ENCODE results near the gene ECEL1.
"Not testable (repeated sequence)": the region's sequence is repeated elsewhere in the genome, so short reads cannot be mapped to it uniquely, and the experiment has no call there.

Gene ECEL1

GRCh38 chr2:232441147-232441651 is 46.4 kb downstream of the ECEL1 start:
- DNase-seq = no peak

GRCh38 chr2:232440220-232441018 is 47.2 kb downstream of the ECEL1 start:
- peak in 12 of 14 donors; percentile 17 to 80 (median 54) for DNase-seq

GRCh38 chr2:232439758-232440135 is 47.9 kb downstream of the ECEL1 start:
- no peak for DNase-seq

- DNase-seq = peak in 2 of 14 donors; percentile 13 to 16
These were observed 48.5 kb downstream of the ECEL1 start for GRCh38 chr2:232438951-232439757.

- DNase-seq = no peak
These were observed 49.5 kb downstream of the ECEL1 start for GRCh38 chr2:232438091-232438490.

DNA sequence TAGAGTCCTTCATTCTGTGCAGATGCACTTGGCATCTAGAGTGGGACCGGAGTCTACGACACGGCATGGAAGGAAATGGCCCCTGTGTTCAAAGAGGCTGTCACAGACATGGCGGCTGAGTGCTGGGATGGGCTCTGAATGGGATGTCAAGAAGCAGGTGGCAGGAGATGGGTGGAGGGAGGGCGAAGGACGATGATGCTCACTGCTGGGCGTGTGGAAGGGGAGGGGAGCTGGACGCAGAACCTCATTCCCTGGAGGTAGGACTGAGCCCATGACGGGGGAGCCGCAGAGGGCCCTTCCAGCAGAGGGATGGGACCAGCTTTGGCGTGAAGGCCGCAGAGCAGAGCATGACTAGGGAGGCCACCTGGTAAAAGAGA is 50.5 kb downstream of the ECEL1 start:
- DNase-seq = no peak

GRCh38 chr2:232436381-232437194 is 51.0 kb downstream of the ECEL1 start:
- no peak for DNase-seq

GRCh38 chr2:232435805-232436204 is 51.8 kb downstream of the ECEL1 start:
- no peak for DNase-seq

GRCh38 chr2:232435375-232435648 is 52.3 kb downstream of the ECEL1 start:
- DNase-seq = no peak

- DNase-seq = no peak
These were observed 52.9 kb downstream of the ECEL1 start for GRCh38 chr2:232434563-232435374.

DNA sequence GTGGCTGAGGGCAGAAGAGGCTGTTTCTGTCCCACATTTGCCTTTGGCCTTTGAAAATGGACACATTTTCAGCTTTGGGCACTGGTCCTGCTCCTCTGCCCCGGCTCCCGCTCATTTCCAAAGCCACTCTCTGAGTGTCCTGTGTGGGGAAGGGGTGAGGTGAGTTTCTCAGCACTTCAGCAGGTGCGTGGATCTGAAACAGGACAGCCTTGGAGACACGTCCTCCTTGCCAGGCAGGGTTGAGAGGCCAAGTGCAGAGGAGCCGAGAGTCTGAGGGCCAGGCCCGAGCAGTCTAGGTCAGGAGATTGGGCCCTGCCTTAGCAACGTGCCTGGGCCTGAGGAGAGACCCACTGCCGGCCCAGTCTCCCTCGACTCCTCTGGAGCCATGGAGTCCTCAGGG is 53.5 kb downstream of the ECEL1 start:
- no peak for DNase-seq

GRCh38 chr2:232433622-232434021 is 54.0 kb downstream of the ECEL1 start:
- DNase-seq = not testable (repeated sequence)

DNA sequence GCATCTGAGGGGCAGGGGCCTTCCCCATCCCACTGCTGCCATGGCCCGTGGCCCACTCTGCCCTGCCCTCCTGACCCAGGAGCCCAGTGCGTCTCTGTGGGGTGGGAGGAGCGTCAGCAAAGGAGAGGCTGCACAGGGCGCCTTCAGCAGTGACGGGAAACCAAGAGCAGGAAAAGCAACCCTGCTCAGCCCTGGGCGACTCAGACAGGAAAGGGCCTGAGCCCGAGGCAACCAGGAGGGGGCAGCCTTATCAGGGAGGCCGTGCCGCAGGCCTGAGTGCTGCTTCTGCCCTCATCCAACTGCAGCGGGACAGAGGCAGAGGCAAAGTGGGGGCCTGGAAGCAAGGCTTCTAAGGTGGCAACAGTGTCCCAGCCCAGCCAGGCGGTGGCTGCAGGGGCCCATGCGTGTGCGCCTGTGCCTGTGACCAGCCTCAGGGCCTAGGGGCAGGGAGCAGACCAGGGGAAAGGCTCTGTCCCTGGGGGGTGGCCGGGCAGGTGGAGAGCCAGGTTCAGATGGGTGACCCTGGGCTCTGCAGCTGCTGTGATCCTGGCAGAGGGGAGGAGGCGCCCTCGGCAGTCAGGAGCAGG is 54.9 kb downstream of the ECEL1 start:
- no peak for DNase-seq

GRCh38 chr2:232431705-232432590 is 55.7 kb downstream of the ECEL1 start:
- no peak for DNase-seq

Measured in C1 segment of cervical spinal cord (tissue), 14 donors.